ENCODE measurements around the gene PTPRK. TPM values are rescaled to one million over a fixed set of nuclear protein-coding genes. Genes with fewer than 3 reads are reported as not detected.

The PTPRK gene
- polyA plus RNA-seq, 1 donor (not counting 4 experiments of a cell fraction or from before 2014, with no cell fraction given), result 52.7 TPM

DNA sequence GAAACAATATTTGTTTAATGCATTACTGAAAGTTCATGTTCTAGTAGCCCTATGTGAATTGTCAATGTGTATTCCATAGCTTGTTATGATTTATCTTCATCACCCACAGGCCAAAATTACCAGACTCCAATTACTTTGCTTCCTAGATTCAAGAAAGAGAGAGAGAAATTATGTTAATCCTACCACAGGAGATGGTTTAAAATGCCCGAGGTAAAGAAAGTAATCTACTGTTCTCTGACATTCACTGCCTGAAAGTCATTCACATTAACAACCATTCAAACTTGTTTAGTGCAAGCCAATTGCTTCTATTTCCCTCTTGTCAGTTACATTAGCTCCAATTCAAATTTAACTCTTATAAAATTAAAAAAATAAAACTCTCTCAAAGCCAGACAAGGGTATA is 359.1 kb downstream of the PTPRK start:
- Histone ChIP-seq H3K27ac (ENCODE audit: control insufficient read depth, insufficient read depth, low read length) (no peak overlapping the region), H3K4me1 (ENCODE audit: control insufficient read depth, extremely low read depth, insufficient read depth, low read length) (no peaks in the 10 kb centered on the region), H3K9me3 (ENCODE audit: control insufficient read depth, low read depth, low read length) (no peaks in the 10 kb centered on the region), H3K36me3 (ENCODE audit: control insufficient read depth in 2 of 2, extremely low read depth in 1 of 2, insufficient read depth in 2 of 2, low read length in 2 of 2) (peaks cover 0 to 2% of the 10 kb centered on the region in 2 experiments), H3K9me1 (ENCODE audit: control insufficient read depth, extremely low read depth, insufficient read depth, low read length) (no peaks in the 10 kb centered on the region), H3K9ac (ENCODE audit: control insufficient read depth, extremely low read depth, insufficient read depth, low read length) (no peak overlapping the region), H3K4me3 (ENCODE audit: control insufficient read depth in 2 of 3, extremely low read depth in 1 of 3, insufficient read depth in 2 of 3, low read depth in 1 of 3, low read length in 3 of 3) (no peak overlapping the region), H3K79me2 (ENCODE audit: control insufficient read depth, insufficient read depth, low read length) (no peaks in the 10 kb centered on the region), H4K20me1 (ENCODE audit: control insufficient read depth, extremely low read depth, insufficient read depth, low read length) (no peaks in the 10 kb centered on the region), H2AFZ (ENCODE audit: control insufficient read depth, low read length) (no peak overlapping the region), H3K4me2 (ENCODE audit: control insufficient read depth, extremely low read depth, insufficient read depth, low read depth, low read length) (no peak overlapping the region), H3K27me3 (ENCODE audit: control insufficient read depth, extremely low read depth, insufficient read depth, low read length) (no peaks in the 10 kb centered on the region)
- FAIRE-seq (no peak), DNase-seq (ENCODE audit: low read depth, low spot score) (no peak)
- dilution Hi-C loops (cut with MboI; ENCODE audit: extremely low pct_ligation_motif_present, low sequenced_read_pairs), result no loop called here
- TF ChIP-seq, protein P1, sequence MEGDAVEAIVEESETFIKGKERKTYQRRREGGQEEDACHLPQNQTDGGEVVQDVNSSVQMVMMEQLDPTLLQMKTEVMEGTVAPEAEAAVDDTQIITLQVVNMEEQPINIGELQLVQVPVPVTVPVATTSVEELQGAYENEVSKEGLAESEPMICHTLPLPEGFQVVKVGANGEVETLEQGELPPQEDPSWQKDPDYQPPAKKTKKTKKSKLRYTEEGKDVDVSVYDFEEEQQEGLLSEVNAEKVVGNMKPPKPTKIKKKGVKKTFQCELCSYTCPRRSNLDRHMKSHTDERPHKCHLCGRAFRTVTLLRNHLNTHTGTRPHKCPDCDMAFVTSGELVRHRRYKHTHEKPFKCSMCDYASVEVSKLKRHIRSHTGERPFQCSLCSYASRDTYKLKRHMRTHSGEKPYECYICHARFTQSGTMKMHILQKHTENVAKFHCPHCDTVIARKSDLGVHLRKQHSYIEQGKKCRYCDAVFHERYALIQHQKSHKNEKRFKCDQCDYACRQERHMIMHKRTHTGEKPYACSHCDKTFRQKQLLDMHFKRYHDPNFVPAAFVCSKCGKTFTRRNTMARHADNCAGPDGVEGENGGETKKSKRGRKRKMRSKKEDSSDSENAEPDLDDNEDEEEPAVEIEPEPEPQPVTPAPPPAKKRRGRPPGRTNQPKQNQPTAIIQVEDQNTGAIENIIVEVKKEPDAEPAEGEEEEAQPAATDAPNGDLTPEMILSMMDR (optimal IDR thresholded peaks at IDR 0.05 in 1 of 3, IDR thresholded peaks at IDR 0.05 in 1 of 3, conservative IDR thresholded peaks at IDR 0.05 in 1 of 3; ENCODE audit: extremely low read depth in 1 of 3, insufficient read depth in 2 of 3, low read length in 3 of 3), result no peak
- no peak for TF ChIP-seq EZH2 (IDR thresholded peaks at IDR 0.05; ENCODE audit: low read length)

DNA sequence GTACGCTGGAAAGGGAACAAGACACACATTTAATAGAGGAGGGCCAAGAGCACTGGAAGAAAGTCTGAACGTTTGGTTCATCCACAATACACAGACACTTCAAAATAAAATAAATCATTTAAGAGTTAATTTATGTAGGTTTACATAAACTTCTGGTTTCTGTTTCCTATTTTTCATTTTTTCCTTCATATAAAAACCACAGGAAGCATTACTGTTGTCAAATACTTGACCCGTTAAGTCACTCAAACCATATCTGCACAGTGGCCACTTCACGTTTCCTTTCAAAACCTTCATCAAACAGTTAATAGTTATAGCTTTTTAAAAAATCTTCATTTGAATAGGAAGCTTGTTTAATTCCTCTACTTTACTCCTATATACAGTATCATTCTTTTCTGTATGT is 361.9 kb downstream of the PTPRK start:
- TF ChIP-seq, protein P1 (optimal IDR thresholded peaks at IDR 0.05 in 1 of 3, IDR thresholded peaks at IDR 0.05 in 1 of 3, conservative IDR thresholded peaks at IDR 0.05 in 1 of 3; ENCODE audit: extremely low read depth in 1 of 3, insufficient read depth in 2 of 3, low read length in 3 of 3), result no peak
- no peak for TF ChIP-seq EZH2 (IDR thresholded peaks at IDR 0.05; ENCODE audit: low read length)
- no peak overlapping the region for H3K4me3 ChIP-seq (ENCODE audit: control insufficient read depth in 2 of 3, extremely low read depth in 1 of 3, insufficient read depth in 2 of 3, low read depth in 1 of 3, low read length in 3 of 3)
- H3K79me2 ChIP-seq (ENCODE audit: control insufficient read depth, insufficient read depth, low read length), result no peaks in the 10 kb centered on the region
- peaks cover 0 to 3% of the 10 kb centered on the region in 2 experiments for H3K36me3 ChIP-seq (ENCODE audit: control insufficient read depth in 2 of 2, extremely low read depth in 1 of 2, insufficient read depth in 2 of 2, low read length in 2 of 2)
- no peak for DNase-seq (ENCODE audit: low read depth, low spot score)
- no peaks in the 10 kb centered on the region for H3K27me3 ChIP-seq (ENCODE audit: control insufficient read depth, extremely low read depth, insufficient read depth, low read length)
- no peak overlapping the region for H3K27ac ChIP-seq (ENCODE audit: control insufficient read depth, insufficient read depth, low read length)
- no peak overlapping the region for H2AFZ ChIP-seq (ENCODE audit: control insufficient read depth, low read length)
- dilution Hi-C loops (cut with MboI; ENCODE audit: extremely low pct_ligation_motif_present, low sequenced_read_pairs), result no loop called here
- H3K9me3 ChIP-seq (ENCODE audit: control insufficient read depth, low read depth, low read length), result no peaks in the 10 kb centered on the region
- H3K4me2 ChIP-seq (ENCODE audit: control insufficient read depth, extremely low read depth, insufficient read depth, low read depth, low read length), result no peak overlapping the region
- H3K4me1 ChIP-seq (ENCODE audit: control insufficient read depth, extremely low read depth, insufficient read depth, low read length), result no peaks in the 10 kb centered on the region
- no peak overlapping the region for H3K9ac ChIP-seq (ENCODE audit: control insufficient read depth, extremely low read depth, insufficient read depth, low read length)
- no peaks in the 10 kb centered on the region for H3K9me1 ChIP-seq (ENCODE audit: control insufficient read depth, extremely low read depth, insufficient read depth, low read length)
- H4K20me1 ChIP-seq (ENCODE audit: control insufficient read depth, extremely low read depth, insufficient read depth, low read length), result no peaks in the 10 kb centered on the region
- no peak for FAIRE-seq

Data from keratinocyte (primary cell).